NCI-H345 treated with DMSO at 0.1 percent for 48 hours (cell line): ENCODE results near the gene EML6.
"Not testable (repeated sequence)": the region's sequence is repeated elsewhere in the genome, so short reads cannot be mapped to it uniquely, and the experiment has no call there.

Source experiments
- DNase-seq: peaks from one replicate; lab custom pipeline; 2025; ENCODE audit not compliant: unreplicated experiment; lab: John Stamatoyannopoulos, UW

The EML6 gene

GRCh38 chr2:54723131-54723995 lies at the start of gene EML6:
TSS of gene EML6 (plus strand) at chr2:54723662. CDS start at chr2:54725062, 1,400 bp downstream.
- peak; percentile 95 for DNase-seq

DNA sequence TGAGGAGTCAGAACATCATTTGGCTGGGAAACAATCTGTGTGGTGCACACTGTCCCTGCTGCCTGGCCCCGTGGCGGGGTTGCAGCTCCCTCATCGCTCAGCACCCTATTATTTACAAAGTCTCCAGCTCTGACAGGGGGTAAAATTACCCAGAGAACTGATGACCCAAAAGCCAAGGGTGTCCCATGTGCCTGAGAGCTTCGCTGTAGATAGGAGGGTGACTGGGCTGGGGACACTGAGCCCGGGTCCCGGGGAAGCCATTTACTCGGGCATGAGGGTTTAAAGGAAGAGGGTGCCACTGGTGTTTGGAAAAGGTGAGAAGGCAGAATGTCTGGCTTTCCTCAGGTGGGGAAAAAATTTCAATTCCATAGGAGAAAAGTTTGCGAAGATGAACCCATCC lies 48.2 kb upstream of the EML6 start:
- no peak for DNase-seq

GRCh38 chr2:54675738-54676137 lies 47.7 kb upstream of the EML6 start:
- no peak for DNase-seq

DNA sequence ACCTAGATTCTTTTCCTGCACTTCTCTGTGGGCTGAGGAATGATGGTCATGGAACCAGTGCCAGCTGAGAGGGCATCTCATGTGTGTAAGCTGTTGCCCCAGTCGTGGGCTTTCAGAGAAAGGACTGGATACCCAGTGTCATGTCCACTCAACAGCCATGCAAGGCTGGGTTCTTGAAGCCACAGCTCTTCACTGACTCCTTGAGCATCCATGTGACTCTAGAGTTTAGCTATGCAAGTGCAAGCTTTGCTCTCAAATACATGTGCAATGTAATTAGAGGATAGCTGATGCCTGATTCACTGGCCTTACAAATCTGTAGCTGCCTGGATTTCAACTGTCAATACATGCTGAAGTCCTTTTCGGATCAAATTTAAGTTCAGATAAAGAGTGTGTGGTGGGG lies 46.8 kb upstream of the EML6 start:
- no peak for DNase-seq

- DNase-seq = no peak
Observed at GRCh38 chr2:54677476-54678265, 45.8 kb upstream of the EML6 start.

GRCh38 chr2:54678719-54679118 lies 44.7 kb upstream of the EML6 start:
- DNase-seq = no peak

DNA sequence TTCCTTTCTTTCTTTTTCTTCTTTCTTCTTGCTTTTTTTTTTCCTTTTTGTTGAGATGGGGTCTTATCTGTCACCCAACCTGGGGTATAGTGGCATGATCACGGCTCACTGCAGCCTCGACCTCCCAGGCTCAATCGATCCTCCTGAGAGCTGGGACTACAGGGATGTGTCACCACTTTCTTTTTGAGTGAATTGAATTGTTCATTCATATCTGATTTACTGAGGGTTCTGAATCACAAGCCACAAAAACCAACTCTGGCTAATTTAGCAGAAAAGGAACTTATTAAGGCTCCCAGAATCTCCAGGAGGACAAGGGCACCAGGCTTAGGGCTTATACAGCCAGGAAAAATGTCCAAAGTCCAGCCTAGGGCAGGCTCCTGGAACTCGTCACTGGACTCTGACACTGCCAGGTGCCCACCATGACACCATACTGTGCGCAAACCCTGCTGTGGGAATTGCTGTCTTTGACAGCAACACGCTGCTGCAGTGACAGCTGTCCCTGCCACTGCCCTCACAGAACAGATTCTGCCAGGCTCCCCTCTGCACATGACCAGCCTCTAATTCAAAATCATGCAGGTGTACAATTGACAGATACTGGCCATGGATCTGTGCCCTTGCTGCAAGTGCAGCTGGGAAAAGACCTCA lies 42.9 kb upstream of the EML6 start:
- no peak for DNase-seq

GRCh38 chr2:54681416-54681815 lies 42.0 kb upstream of the EML6 start:
- DNase-seq = no peak

- DNase-seq = no peak
Observed at GRCh38 chr2:54683596-54683995, 39.9 kb upstream of the EML6 start.

- DNase-seq = no peak
Observed at GRCh38 chr2:54685263-54685775, 38.1 kb upstream of the EML6 start.

- DNase-seq = no peak
Observed at GRCh38 chr2:54687595-54688152, 35.8 kb upstream of the EML6 start.

- no peak for DNase-seq
Observed at GRCh38 chr2:54691445-54692135, 31.9 kb upstream of the EML6 start.

DNA sequence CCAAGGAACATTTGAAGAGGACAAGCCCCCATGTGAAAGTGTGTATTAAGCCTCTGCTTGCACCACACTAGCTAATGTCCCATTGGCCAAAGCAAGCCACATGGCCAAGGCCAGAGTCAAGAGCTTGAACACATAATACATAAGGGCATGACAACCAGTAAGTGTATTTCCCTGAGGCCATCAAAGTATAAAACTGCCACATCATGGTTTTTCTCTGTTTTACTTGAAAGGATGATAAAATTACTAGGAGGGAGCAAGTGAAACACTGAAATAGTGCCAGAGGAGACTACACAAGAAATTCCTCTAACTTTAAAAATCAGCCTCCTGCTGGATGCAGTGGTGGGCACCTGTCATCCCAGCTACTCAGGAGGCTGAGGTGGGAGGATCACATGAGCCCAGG lies 30.9 kb upstream of the EML6 start:
- no peak for DNase-seq

- no peak for DNase-seq
Observed at GRCh38 chr2:54695378-54695777, 28.1 kb upstream of the EML6 start.

DNA sequence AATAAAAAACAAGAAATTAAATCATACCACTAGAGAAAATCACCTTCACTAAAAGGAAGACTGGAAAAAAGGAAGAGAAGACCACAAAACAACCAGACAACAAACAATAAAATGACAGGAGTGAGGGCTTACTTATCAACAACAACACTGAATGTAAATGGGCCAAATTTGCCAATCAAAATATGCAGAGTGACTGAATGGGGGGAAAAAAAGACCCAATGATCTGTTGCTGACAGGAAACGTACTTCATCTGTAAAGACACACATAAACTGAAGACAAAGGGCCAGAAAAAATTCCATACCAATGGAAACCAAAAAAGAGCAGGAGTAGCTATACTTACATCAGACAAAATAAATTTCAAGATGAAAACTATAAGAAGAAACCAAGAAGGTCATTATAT lies 25.5 kb upstream of the EML6 start:
- DNase-seq = no peak

DNA sequence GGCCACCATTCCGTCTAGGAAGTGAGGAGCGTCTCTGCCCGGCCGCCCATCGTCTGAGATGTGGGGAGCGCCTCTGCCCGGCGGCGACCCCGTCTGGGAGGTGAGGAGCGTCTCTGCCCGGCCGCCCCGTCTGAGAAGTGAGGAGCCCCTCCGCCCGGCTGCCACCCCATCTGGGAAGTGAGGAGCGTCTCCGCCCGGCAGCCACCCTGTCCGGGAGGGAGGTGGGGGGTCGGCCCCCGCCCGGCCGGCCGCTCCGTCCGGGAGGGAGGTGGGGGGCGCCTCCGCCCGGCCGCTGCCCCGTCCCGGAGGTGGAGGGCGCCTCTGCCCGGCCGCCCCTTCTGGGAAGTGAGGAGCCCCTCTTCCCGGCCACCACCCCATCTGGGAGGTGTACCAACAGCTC lies 24.5 kb upstream of the EML6 start:
- not testable (repeated sequence) for DNase-seq

GRCh38 chr2:54699665-54700064 lies 23.8 kb upstream of the EML6 start:
- no peak for DNase-seq

GRCh38 chr2:54701029-54701428 lies 22.4 kb upstream of the EML6 start:
- DNase-seq = no peak

- no peak for DNase-seq
Observed at GRCh38 chr2:54704238-54704637, 19.2 kb upstream of the EML6 start.
